ENCODE measurements around the gene IGSF11. TPM values are rescaled to one million over a fixed set of nuclear protein-coding genes. Genes with fewer than 3 reads are reported as not detected.

Gene IGSF11
- total and polyA plus RNA-seq, 2 of the 4 experiments (the other 2 are of a cell fraction) = 0.18 TPM; not detected in 1

DNA sequence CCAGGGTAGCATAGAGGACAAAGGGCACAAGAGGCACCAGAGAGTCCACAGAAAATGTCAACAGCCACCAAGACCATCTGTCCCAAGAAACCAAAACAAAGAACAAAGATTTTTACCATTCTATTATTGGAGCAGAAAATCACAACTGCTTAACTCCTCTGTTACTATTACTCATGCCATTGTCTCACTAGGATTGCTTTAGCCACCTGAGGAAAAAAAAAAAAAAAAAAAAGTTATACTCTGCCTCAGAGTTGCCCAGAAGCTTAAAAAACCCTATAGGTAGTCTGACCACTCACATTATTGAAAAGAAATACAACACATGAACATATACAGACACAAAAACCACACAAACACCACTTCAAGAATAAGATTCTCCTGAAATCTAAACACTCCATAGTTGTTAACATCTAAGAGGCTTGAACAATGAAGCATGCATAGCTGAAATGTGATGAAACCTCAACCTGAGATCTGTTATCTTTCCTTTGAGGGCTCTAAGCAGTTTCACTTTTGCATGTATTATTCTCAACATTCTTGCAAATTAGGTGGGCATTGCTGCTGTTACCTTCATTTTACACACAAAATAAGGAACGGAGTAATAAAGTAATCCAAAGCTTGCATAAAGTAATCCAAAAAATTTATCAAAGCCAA, 85.4 kb downstream of the IGSF11 start:
- Histone ChIP-seq H4K20me1 (ENCODE audit: insufficient read depth, low read length) (no peaks in the 10 kb centered on the region), H3K36me3 (ENCODE audit: control insufficient read depth, insufficient read depth, low read length) (no peaks in the 10 kb centered on the region)

More for the DNA sequence above, 85.4 kb downstream of the IGSF11 start:
- Histone ChIP-seq H2BK15ac (ENCODE audit: low read depth, low read length) (no peak overlapping the region), H3K23ac (ENCODE audit: low read depth, low read length) (no peak overlapping the region), H3K9me1 (ENCODE audit: insufficient read depth, low read length) (no peaks in the 10 kb centered on the region), H3K14ac (replicated peaks; ENCODE audit: low read depth, low read length) (no peak overlapping the region), H3K18ac (ENCODE audit: low read depth, low read length) (no peak overlapping the region), H4K5ac (ENCODE audit: low read depth, low read length) (no peak overlapping the region), H2BK20ac (ENCODE audit: low read depth, low read length) (no peak overlapping the region), H2AFZ (replicated peaks; ENCODE audit: low read length, poor library complexity) (no peak overlapping the region), H3K4ac (ENCODE audit: low read depth, low read length) (no peak overlapping the region), H3K27me3 (ENCODE audit: control insufficient read depth, insufficient read depth, low read length) (no peaks in the 10 kb centered on the region), H2BK5ac (ENCODE audit: low read depth, low read length, poor library complexity, severe bottlenecking) (no peak overlapping the region), H3K4me2 (ENCODE audit: low read depth, low read length) (no peak overlapping the region), H3K27ac (ENCODE audit: insufficient read depth, low read length) (no peak overlapping the region), H3K56ac (ENCODE audit: extremely low read depth, insufficient read depth, low read length) (no peak overlapping the region), H3K79me1 (ENCODE audit: low read depth in 1 of 2, low read length in 2 of 2) (no peaks in the 10 kb centered on the region), H4K8ac (ENCODE audit: low read depth in 2 of 2, low read length in 2 of 2) (no peak overlapping the region), H3K9me3 (ENCODE audit: control insufficient read depth, insufficient read depth, low read length) (no peaks in the 10 kb centered on the region), H2BK120ac (ENCODE audit: low read depth, low read length) (no peak overlapping the region), H2AK9ac (replicated peaks; ENCODE audit: low read depth, low read length, poor library complexity) (no peak overlapping the region), H3K9ac (ENCODE audit: low read depth, low read length) (no peak overlapping the region), H2AK5ac (ENCODE audit: low read depth, low read length) (no peak overlapping the region), H4K91ac (ENCODE audit: insufficient read depth, low read depth, low read length) (no peak overlapping the region), H3K4me1 (ENCODE audit: control insufficient read depth, insufficient read depth, low read length) (no peaks in the 10 kb centered on the region), H3K4me3 (ENCODE audit: insufficient read depth, low read depth, low read length) (no peak overlapping the region)
- no peak for TF ChIP-seq MXI1 (IDR thresholded peaks at IDR 0.05; ENCODE audit: borderline replicate concordance, low read depth, low read length)
- no peak for TF ChIP-seq SMC3 (IDR thresholded peaks at IDR 0.05; ENCODE audit: low read depth, low read length)
- TF ChIP-seq CEBPB (IDR thresholded peaks at IDR 0.05; ENCODE audit: low read depth, low read length) = no peak
- TF ChIP-seq CTCF (conservative IDR thresholded peaks at IDR 0.05; ENCODE audit: low read depth, low read length) = no peak
- no peak for TF ChIP-seq FOS (IDR thresholded peaks at IDR 0.05; ENCODE audit: low read depth, low read length)
- no peak for TF ChIP-seq POLR2A (IDR thresholded peaks at IDR 0.05; ENCODE audit: low read depth, low read length)
- TF ChIP-seq RFX5 (IDR thresholded peaks at IDR 0.05; ENCODE audit: low read depth, low read length) = no peak
- no peak for TF ChIP-seq NFE2L2 (IDR thresholded peaks at IDR 0.05; ENCODE audit: low read depth, low read length)
- TF ChIP-seq USF2 (IDR thresholded peaks at IDR 0.05; ENCODE audit: low read depth, low read length) = no peak
- TF ChIP-seq MAZ (IDR thresholded peaks at IDR 0.05; ENCODE audit: borderline replicate concordance, low read depth, low read length) = no peak
- TF ChIP-seq CHD1 (IDR thresholded peaks at IDR 0.05; ENCODE audit: low read depth, low read length) = no peak
- TF ChIP-seq MAFK (IDR thresholded peaks at IDR 0.05; ENCODE audit: low read depth, low read length) = no peak
- TF ChIP-seq RAD21 (IDR thresholded peaks at IDR 0.05; ENCODE audit: low read length) = no peak
- TF ChIP-seq BHLHE40 (IDR thresholded peaks at IDR 0.05; ENCODE audit: low read depth, low read length) = no peak
- TF ChIP-seq, protein P1, sequence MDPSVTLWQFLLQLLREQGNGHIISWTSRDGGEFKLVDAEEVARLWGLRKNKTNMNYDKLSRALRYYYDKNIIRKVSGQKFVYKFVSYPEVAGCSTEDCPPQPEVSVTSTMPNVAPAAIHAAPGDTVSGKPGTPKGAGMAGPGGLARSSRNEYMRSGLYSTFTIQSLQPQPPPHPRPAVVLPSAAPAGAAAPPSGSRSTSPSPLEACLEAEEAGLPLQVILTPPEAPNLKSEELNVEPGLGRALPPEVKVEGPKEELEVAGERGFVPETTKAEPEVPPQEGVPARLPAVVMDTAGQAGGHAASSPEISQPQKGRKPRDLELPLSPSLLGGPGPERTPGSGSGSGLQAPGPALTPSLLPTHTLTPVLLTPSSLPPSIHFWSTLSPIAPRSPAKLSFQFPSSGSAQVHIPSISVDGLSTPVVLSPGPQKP (IDR thresholded peaks at IDR 0.05; ENCODE audit: borderline replicate concordance, low read depth, low read length) = no peak
- TF ChIP-seq RCOR1 (IDR thresholded peaks at IDR 0.05; ENCODE audit: insufficient replicate concordance, low read length) = no peak
- no CpG with 5 or more reads among the region's 1 CpG for WGBS, 2 experiments (ENCODE audit: extremely low coverage in 2 of 2, insufficient read length in 1 of 2)
- in situ Hi-C loops (cut with MboI; ENCODE audit: low sequenced_read_pairs) (no loop called here), dilution Hi-C loops (cut with HindIII; ENCODE audit: low sequenced_read_pairs, unreplicated experiment) (no loop called here), intact Hi-C loops (cut with micrococcal nuclease) (no loop called here)
- BruUV-seq (replicated peaks) = no TSS peak
- no peak for ATAC-seq (ENCODE audit: low read depth)
- no peak for DNase-seq
- CTCF ChIA-PET = interaction anchor here (0.6 kb wide), 1 partner anchor 12 kb away, joined by 4 read pairs; no protein-coding TSS in a partner anchor
- POLR2A ChIA-PET (ENCODE audit: unreplicated experiment) = no interaction called here
